HG03064 (cell line): ENCODE data around the gene OR51G1.
"Not testable (repeated sequence)": the region's sequence is repeated elsewhere in the genome, so short reads cannot be mapped to it uniquely, and the experiment has no call there.

ENCODE experiments used
- ATAC-seq: cut with Tn5 transposase; IDR thresholded peaks from one replicate; pipeline ENCODE4 v1.9.1; 2021; ENCODE audit warnings: low read depth; ENCODE audit not compliant: unreplicated experiment

OR51G1 gene, protein sequence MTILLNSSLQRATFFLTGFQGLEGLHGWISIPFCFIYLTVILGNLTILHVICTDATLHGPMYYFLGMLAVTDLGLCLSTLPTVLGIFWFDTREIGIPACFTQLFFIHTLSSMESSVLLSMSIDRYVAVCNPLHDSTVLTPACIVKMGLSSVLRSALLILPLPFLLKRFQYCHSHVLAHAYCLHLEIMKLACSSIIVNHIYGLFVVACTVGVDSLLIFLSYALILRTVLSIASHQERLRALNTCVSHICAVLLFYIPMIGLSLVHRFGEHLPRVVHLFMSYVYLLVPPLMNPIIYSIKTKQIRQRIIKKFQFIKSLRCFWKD

DNA sequence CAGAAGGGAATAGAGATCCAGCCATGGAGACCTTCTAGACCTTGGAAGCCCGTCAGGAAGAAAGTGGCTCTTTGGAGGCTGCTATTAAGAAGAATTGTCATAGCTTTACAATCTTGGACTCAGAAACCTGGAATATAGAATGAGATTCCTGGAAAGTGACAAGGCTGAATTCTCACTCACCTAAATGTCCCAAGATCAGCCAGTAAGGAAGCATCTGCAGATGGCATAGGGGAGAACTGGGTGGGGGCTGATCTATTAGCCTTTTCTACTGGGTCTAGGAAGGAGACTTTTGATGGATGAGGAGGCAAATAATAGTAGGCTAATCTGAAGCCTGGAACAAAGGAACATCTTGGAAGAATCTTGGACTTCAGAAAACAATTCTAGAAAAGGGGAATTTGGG lies at the start of gene OR51G1:
Gene OR51G1 (minus strand): TSS at position 101 of the 400 bp plus-strand sequence. CDS start 0 bp downstream, at position 101.
- no peak for ATAC-seq

DNA sequence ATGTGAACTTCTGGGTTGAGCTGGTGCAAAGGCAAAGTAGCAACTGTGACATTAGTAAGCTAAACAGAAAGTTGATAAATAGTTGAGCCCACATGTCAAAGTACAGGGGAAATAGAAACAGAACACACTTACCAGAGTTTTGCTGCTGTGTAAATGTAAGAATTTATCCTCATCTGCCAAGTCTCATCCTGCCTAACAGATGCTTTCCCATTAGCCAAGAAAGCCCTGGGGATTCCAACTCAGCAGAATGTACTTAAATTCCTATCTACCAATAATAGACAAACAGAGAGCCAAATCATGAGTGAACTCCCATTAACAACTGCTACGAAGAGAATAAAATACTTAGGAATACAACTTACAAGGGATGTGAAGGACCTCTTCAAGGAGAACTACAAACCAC lies 38.7 kb upstream of the OR51G1 start:
- no peak for ATAC-seq

DNA sequence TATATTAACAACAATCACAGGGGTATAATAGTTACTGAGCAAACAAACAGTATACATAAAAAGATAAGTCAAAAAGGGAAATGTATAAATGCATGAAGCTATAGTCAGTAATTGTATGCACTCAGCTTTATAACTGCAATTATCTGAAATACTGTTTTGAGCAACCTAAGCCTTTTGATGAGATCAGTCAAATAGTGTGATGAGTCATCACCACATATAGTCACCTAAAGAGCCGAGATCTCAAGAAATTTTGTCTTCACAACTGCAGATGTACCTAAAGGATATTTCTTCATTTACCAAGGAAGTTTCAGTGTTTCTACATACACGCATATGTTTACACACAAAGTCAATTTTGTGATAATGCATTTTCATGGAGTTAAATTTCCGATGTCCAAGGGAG lies 36.7 kb upstream of the OR51G1 start:
- ATAC-seq = no peak

DNA sequence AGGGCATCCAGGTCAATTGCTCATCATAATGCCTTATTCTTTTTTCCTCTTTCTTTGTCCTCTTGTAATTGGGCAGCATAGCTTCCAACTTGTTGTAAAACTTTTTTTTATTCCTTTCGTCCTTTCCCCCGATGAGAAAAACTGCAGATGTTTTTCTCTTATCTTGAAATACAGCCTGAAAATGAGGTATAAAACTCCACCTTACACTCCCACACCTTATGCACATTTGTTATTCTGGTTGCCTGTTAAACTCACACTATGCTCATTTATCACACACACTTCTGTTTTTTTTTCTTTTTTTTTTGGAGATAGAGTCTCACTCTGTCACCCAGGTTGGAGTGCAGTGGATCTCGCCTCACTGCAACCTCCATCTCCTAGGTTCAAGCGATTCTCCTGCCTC lies 33.3 kb upstream of the OR51G1 start:
- no peak for ATAC-seq

DNA sequence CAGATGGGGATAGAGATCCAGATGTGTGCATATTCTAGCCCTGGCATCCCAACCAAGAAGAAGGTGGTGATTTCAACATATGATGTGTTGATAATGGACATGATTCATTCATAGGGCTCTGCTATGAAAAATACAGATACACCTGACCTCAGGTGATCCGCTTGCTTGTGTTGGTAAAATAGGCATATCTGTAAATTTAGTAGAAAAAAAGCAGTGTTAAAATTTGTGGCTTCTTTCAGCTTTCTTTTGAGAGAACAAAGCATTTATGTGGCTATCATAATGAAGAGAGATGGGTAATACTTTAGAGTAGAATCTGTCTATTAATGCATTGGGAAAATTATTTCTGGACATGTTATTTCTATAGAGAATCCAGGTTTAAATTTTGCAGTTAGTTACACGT lies 31.5 kb upstream of the OR51G1 start, which contains the start of gene OR51A2:
Gene OR51A2 (minus strand): TSS at position 101 of the 400 bp plus-strand sequence. CDS start 0 bp downstream, at position 101.
- not testable (repeated sequence) for ATAC-seq

DNA sequence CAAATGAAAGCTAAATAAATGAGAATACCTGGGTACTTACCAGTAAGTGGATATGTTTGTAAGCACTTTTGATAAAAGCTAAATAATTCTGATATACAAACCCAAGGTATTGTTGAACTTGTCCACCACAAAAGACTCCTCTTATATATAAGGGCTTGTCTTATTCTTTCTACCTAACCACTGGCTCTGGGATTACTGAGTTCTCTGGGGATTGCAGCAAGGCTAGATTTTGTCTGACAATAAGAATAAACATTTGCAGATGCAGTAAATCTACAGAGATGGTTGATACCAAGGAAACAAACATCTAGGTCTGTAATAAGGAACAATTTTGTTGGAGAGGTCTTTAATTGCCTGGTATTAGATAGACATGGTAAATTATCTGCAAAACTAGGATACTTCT lies 23.4 kb upstream of the OR51G1 start, which contains the start of gene OR51A4:
Gene OR51A4 (minus strand): TSS at position 101 of the 400 bp plus-strand sequence. CDS start 505 bp downstream, outside the sequence.
- ATAC-seq = no peak

DNA sequence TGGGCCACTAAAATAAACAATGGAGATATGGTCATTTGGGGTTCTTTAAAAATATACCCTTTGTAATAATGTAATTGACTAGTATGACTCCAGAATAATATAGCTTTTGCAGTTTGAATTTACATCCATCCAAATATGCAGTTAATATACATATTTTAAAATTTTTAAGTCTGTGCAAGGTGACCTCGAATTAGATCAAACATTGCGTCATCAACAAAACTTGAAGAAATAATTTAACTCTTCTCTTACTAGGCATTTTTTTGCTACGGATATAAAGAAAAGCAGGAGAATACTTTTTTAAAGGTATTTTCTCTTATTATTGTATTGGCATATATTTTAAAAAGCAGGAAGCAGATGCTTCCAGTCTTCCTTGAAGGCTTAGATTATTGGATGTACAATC lies 12.6 kb upstream of the OR51G1 start:
- ATAC-seq = no peak

DNA sequence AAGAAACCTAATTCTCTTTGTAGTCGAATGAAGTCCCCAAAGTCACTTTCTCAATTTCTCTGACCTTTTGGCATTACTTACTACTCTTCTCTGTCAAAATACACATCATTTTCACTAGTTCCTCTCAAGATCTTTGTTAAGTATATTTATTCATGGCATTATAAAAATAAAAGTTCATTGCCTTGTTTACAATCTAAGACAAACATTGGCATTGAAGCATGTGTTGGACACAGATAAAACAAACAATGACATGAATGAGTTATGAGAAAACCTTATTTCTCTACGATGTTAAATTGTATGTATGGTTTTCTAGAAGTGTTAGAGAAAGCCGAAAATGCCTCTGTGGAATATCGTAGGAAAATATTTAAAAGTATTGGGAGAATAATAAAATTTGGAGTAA lies 8.6 kb upstream of the OR51G1 start:
- no peak for ATAC-seq

DNA sequence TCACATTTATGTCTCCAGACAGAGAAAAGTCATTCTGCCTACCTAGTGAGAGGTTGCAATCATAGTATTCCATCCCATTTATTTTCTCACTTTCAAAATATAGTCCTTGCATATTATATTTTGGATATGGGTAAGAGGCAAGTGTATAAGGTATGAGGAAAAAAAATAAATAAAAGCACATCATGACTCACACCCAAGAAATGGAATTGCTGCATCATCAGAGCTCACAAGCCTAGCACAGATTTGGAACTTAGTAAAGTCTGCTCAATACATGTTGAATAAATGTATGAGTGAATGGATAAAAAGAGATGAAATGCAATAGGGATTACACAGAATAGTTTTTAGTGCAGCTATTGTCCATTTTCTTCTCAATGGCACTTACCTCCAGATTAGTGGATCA lies 2.5 kb upstream of the OR51G1 start:
- ATAC-seq = no peak

DNA sequence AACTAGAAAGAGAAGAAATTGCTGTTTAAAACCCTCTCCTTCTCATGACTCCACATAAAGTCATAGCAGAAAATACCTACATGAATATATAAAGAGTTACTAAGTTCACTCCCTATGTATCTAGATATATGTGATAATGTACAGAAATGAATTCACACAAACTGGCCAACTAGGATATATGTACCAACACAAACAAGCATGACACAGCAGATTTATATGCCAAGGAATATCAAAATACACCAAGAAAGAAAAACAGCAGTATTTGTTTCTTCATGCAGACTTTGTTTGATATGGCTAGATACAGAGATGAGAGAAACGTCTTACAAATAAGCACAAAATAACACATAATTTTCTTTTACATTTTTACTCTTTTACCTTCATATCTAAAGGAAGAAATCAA lies 1.8 kb downstream of the OR51G1 start:
- no peak for ATAC-seq

DNA sequence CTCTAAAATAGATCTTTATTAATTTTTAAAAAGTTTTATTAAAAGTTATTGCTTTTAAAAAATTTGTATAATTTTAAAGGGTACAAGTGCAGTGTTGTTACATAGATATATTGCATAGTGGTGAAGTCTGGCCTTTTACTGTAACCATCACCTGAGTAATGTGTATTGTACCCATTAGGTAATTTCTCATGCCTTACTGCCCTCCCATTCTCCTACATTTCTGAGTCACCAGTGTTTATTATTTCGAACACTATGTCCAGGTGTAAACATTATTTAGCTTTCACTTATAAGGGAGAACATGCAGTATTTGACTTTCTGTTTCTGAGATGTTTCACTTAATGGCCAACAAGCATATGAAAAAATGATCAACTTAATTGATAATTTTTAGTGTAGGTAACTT lies 2.3 kb downstream of the OR51G1 start:
- no peak for ATAC-seq

DNA sequence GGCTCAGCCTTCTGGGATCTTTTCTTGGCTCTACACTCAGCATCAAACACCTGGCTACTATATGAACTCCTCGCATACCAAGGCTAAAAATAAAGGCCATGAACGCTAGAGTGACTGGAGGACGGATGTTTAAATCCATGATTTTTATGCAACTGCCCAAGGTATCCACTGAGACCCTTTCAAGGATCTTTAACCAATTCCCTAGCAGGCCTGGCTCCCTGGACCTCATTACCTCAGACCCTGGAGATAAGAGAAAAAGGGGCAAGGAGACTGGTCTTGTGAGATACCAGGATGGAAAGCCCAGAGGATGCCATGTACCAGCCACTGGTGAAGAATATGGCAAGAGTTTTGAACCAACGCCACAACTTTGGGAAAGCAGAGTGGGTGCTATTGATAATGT lies 4.9 kb downstream of the OR51G1 start, which contains the start of gene OR51G2:
Gene OR51G2 (minus strand): TSS at position 101 of the 400 bp plus-strand sequence. CDS start 3,687 bp downstream, outside the sequence.
- no peak for ATAC-seq

DNA sequence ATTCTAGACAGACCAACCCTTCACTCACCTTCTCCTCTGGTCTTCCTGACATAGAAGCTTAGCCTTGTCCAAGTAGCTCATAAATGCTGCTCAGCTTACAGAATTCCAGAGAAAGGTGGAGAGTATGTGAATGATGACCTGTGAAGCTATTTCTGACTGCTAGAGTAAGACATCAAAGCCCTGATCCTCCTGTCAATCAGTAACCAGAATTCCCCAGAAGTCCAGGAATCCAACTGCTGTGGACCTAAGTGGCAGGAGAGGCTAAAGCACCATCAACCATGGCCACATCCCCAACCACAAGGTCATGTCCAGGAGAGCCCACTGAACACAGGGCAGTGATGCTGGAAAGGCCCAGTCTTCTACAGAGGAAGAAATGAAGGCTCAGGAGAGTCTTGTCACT lies 7.6 kb downstream of the OR51G1 start:
- no peak for ATAC-seq

DNA sequence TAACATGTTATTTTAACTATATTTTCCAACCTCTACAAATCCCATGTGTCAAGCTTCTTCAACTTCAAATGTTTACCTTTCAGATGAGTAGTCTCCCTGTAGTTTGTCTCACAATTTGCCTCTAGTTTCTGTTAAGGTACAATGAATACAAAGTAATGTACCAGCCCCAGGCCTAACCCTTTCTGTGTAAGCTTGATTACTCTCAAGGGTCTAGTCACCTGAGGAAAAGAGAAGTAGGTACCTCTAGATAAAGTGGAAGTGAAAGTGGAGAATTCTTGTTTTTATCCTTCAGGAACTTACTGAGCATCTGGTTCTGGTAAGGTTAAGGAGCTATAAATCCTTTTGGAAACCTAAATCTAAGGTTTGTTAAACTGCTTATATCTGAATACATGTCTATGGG lies 20.7 kb downstream of the OR51G1 start, which contains the start of gene OR51A7:
Gene OR51A7 (plus strand): TSS at position 300 of the 400 bp plus-strand sequence. CDS start 3,587 bp downstream, outside the sequence.
- no peak for ATAC-seq

DNA sequence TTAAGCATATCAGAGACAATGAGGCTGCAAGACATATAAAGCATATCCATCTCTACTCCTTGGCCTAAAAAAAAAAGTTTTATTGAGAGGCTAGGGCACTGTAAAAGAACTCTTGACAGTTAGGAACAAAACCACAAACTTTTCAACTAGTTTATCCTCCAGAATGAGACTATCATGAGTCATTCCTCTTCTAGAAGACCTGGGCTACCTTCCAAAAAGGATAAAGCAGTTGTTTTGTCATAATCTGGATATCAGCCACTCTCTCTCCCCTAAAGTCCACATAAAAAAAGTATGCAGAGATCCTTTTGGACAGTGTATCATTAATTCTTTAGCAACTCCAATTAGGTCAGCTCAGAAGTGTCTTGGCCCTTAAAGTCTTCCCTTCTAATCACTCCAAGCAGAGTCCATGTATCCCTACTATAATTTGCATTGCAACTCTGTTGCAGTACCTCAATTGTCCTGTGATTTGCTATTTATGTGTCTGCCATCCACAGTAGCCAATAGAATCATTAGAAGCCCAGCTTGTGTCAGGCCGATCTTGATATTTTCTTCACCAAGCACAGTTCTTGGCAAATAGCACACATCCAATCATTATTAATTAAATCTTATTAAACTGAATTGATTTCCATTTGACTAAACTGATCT lies 32.0 kb downstream of the OR51G1 start:
- no peak for ATAC-seq

DNA sequence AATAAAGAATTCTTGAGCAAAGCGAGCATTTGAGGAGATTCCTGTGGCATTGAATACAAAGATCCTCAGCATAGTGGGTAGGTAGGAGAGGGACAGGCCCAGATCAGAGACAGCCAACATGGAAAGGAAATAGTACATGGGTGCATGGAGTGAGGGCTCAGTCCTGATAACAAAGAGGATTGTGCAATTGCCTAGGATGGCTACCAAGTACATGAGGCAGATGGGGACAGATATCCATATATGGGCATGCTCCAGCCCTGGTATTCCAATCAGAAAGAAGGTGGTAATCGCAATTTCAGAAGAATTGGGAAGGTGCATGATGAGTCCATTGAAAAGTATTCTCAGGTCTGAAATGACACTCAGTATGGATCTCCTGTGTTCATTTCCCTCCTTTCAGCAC lies 33.9 kb downstream of the OR51G1 start:
- no peak for ATAC-seq

DNA sequence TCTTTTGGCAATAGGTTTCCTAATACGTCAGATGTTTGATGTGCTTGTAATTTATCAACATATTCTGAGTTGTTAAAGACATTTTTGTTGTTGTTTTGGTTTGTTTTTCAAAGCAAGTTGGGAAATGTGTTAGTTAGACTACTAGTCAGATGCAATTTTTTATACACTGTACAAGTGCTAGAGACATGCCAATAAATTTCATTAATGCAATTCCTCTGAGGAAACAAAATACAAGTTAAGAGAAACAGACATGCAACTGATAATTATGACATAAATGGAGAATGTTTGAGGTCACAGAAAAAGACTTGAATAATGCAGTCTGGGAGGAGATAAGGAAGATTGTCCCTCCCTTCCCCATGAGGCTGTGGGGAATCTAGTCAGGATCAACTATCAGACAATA lies 36.5 kb downstream of the OR51G1 start:
- no peak for ATAC-seq

DNA sequence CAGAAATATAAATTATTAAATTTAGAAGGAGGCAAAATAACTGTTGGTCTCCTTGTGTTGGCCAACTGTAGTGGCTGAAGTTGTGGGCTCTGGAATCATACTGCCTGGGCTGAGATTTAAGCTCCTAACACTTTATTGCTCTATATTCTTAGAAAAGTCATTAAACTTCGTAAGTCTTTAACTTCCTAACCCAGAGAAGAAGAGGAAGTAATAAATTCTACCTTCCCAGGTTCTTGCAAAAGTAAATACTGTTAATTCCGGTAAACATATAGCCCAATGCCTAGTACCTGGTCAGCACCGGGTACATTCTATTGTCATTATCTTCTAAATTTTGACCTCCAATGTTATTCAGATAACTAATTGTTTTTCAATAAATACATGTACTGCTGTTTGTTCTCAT lies 38.0 kb downstream of the OR51G1 start:
- ATAC-seq = no peak

DNA sequence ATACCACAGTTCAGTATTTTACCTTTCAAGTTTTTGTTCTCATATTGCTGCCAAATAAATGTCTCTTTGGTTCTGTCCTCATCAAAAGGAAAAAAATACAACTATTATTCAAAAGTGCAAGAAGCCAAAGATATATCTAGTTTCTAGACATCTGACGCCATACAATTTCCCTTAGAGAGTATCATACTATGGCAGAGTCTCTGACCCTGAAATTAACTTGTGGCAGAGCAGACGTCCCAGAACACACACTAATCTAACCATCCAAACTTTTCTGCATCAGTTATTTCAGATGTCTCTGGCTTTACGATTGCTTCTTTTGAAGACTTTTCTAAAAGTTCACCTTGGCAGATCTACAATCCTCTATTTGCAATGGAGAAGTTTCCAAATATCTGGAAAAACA lies 39.8 kb downstream of the OR51G1 start:
- no peak for ATAC-seq

DNA sequence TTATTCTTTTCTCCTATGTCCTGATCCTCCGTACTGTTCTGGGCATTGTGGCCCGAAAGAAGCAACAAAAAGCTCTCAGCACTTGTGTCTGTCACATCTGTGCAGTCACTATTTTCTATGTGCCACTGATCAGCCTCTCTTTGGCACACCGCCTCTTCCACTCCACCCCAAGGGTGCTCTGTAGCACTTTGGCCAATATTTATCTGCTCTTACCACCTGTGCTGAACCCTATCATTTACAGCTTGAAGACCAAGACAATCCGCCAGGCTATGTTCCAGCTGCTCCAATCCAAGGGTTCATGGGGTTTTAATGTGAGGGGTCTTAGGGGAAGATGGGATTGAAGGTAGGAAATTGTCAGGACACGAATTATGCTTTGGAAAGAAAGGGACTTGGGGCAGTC lies 41.6 kb downstream of the OR51G1 start:
- ATAC-seq = no peak

DNA sequence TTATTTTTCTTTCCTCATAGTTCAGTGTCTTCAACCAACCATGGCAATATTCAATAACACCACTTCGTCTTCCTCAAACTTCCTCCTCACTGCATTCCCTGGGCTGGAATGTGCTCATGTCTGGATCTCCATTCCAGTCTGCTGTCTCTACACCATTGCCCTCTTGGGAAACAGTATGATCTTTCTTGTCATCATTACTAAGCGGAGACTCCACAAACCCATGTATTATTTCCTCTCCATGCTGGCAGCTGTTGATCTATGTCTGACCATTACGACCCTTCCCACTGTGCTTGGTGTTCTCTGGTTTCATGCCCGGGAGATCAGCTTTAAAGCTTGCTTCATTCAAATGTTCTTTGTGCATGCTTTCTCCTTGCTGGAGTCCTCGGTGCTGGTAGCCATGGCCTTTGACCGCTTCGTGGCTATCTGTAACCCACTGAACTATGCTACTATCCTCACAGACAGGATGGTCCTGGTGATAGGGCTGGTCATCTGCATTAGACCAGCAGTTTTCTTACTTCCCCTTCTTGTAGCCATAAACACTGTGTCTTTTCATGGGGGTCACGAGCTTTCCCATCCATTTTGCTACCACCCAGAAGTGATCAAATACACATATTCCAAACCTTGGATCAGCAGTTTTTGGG lies 42.2 kb downstream of the OR51G1 start, which contains the start of gene OR51T1:
Gene OR51T1 (plus strand): TSS at position 41 of the 641 bp plus-strand sequence. CDS start 0 bp downstream, at position 41.
- no peak for ATAC-seq
